SK-N-SH (cell line): Measurements from ENCODE around the gene DNTT. TPM values are rescaled to one million over a fixed set of nuclear protein-coding genes. Genes with fewer than 3 reads are reported as not detected.

Source experiments
- CTCF ChIA-PET: fragments of 300-600, 350-600 bp; formaldehyde crosslinking; extraction: SDS; loops from one replicate; lab custom pipeline; 2021; lab: Yijun Ruan, JAX
- POLR2A ChIA-PET: fragments of 350-600 bp; sonication (Branson Sonifier 250); formaldehyde crosslinking; extraction: SDS; loops from one replicate; lab custom pipeline; 2020; ENCODE audit warnings: antibody characterized with exemption, inconsistent platforms; lab: Yijun Ruan, JAX
- DNase-seq: peaks from one replicate; pipeline ENCODE4 v3.0.0; 2012
- H2AFZ ChIP-seq: fragments of 200-600 bp; sonication (generic); 2 replicates; pipeline ENCODE4 v1.8.1; 2016; ENCODE audit warnings: antibody characterized with exemption, mild to moderate bottlenecking, low read depth
- H3F3A ChIP-seq: fragments of 200-600 bp; sonication (generic); replicated peaks from 2 replicates; pipeline ENCODE3; 2016; ENCODE audit warnings: antibody characterized with exemption, mild to moderate bottlenecking; ENCODE audit not compliant: insufficient read depth
- H3K27ac ChIP-seq, 2 experiments: fragments of 200-500 bp in 1 of 2; fragments of 200-600 bp in 1 of 2; sonication (Bioruptor generic) in 1 of 2; sonication (generic), shearing (Covaris generic) in 1 of 2; 2 replicates each; pipeline versions ENCODE4 v1.5.1 to v1.6.1; 2014 to 2016; ENCODE audit warnings: low read depth in 2 of 2, inconsistent platforms in 1 of 2, low read length in 1 of 2, mild to moderate bottlenecking in 1 of 2, mixed read lengths in 1 of 2
- H3K27me3 ChIP-seq: fragments of 200-600 bp; sonication (generic), shearing (Covaris generic); 2 replicates; pipeline ENCODE4 v1.6.1; 2016; ENCODE audit warnings: mixed run types; ENCODE audit not compliant: insufficient read depth
- H3K36me3 ChIP-seq, 2 experiments: fragments of 200-500 bp in 1 of 2; fragments of 200-600 bp in 1 of 2; sonication (Bioruptor generic) in 1 of 2; sonication (generic) in 1 of 2; replicated peaks in 1 of 2; 2 replicates each; pipeline versions ENCODE3 to v1.5.1; 2014 to 2016; ENCODE audit warnings: low read length in 1 of 2, mild to moderate bottlenecking in 1 of 2; ENCODE audit not compliant: insufficient read depth in 2 of 2, control insufficient read depth in 1 of 2
- H3K4me1 ChIP-seq, 2 experiments: fragments of 200-500 bp in 1 of 2; fragments of 200-600 bp in 1 of 2; sonication (Bioruptor generic) in 1 of 2; sonication (generic), shearing (Covaris generic) in 1 of 2; 2 replicates each; pipeline versions ENCODE4 v1.5.1 to v1.6.1; 2014 to 2016; ENCODE audit warnings: low read depth in 1 of 2, low read length in 1 of 2, mixed run types in 1 of 2; ENCODE audit not compliant: insufficient read depth in 2 of 2, control insufficient read depth in 1 of 2
- H3K4me2 ChIP-seq: fragments of 200-600 bp; sonication (generic), shearing (Covaris generic); 2 replicates; pipeline ENCODE4 v1.6.1; 2017; ENCODE audit warnings: mixed run types
- H3K4me3 ChIP-seq, 2 experiments: fragments of 200-500 bp in 1 of 2; fragments of 200-600 bp in 1 of 2; sonication (Bioruptor generic) in 1 of 2; sonication (generic), shearing (Covaris generic) in 1 of 2; 2 replicates each; pipeline versions ENCODE4 v1.5.1 to v1.8.1; 2014 to 2016; ENCODE audit warnings: low read depth in 2 of 2, inconsistent platforms in 1 of 2, low read length in 1 of 2, mild to moderate bottlenecking in 1 of 2, mixed read lengths in 1 of 2, moderate library complexity in 1 of 2
- H3K79me2 ChIP-seq: fragments of 200-600 bp; sonication (generic); 2 replicates; pipeline ENCODE4 v1.8.1; 2017; ENCODE audit warnings: mild to moderate bottlenecking; ENCODE audit not compliant: insufficient read depth
- H3K9ac ChIP-seq: fragments of 200-600 bp; sonication (generic); 2 replicates; pipeline ENCODE4 v1.6.1; 2017; ENCODE audit warnings: mixed run types
- H3K9me2 ChIP-seq: fragments of 200-600 bp; sonication (generic); 2 replicates; pipeline ENCODE4 v1.6.1; 2017; ENCODE audit warnings: mixed run types
- H3K9me3 ChIP-seq: fragments of 200-600 bp; sonication (generic); 2 replicates; pipeline ENCODE4 v1.6.1; 2017; ENCODE audit warnings: mixed run types, mild to moderate bottlenecking, moderate library complexity
- H4K20me1 ChIP-seq: fragments of 200-600 bp; sonication (generic); 2 replicates; pipeline ENCODE4 v1.6.1; 2017; ENCODE audit warnings: mild to moderate bottlenecking, mixed run types; ENCODE audit not compliant: insufficient read depth
- CHD2 ChIP-seq: fragments of 150-350 bp; IDR thresholded peaks from 2 replicates; pipeline ENCODE4 v1.6.1; 2018; ENCODE audit warnings: low read length; ENCODE audit not compliant: partially characterized antibody
- CTCF ChIP-seq: fragments of 200-600 bp; sonication (generic); IDR thresholded peaks from 2 replicates; pipeline ENCODE4 v1.6.1; 2017; ENCODE audit warnings: antibody characterized with exemption, mild to moderate bottlenecking, moderate library complexity
- EP300 ChIP-seq, 2 experiments: IDR thresholded peaks; 2 replicates each; pipeline versions ENCODE4 v1.4.0 to v1.6.1; 2012; ENCODE audit warnings: borderline replicate concordance in 1 of 2, low read depth in 1 of 2, low read length in 1 of 2
- FOSL2 ChIP-seq: IDR thresholded peaks from 2 replicates; pipeline ENCODE4 v1.4.0; 2012; ENCODE audit warnings: low read depth, mild to moderate bottlenecking, moderate library complexity, borderline replicate concordance
- FOXJ3 ChIP-seq: sonication (generic); formaldehyde crosslinking; IDR thresholded peaks from 2 replicates; pipeline ENCODE4 v1.5.1; 2020; ENCODE audit warnings: mild to moderate bottlenecking, missing genetic modification reagents
- GATA2 ChIP-seq: sonication (generic); formaldehyde crosslinking; IDR thresholded peaks from 2 replicates; pipeline ENCODE4 v1.5.0; 2020; ENCODE audit warnings: mild to moderate bottlenecking, missing genetic modification reagents
- MEF2A ChIP-seq: IDR thresholded peaks from 2 replicates; pipeline ENCODE4 v1.4.0; 2012; ENCODE audit warnings: low read depth, borderline replicate concordance
- NRF1 ChIP-seq: IDR thresholded peaks from 2 replicates; pipeline ENCODE4 v1.6.1; 2012; ENCODE audit warnings: low read depth, mild to moderate bottlenecking, low read length
- PBX3 ChIP-seq: IDR thresholded peaks from 2 replicates; pipeline ENCODE4; 2012
- POLR2AphosphoS5 ChIP-seq: IDR thresholded peaks from 2 replicates; pipeline ENCODE4 v1.6.1; 2012; ENCODE audit warnings: low read depth, low read length
- RFX5 ChIP-seq: IDR thresholded peaks from 2 replicates; pipeline ENCODE4 v1.6.1; 2012; ENCODE audit warnings: mild to moderate bottlenecking, improper control_type of control experiment, low read length
- SIN3A ChIP-seq: IDR thresholded peaks from 2 replicates; pipeline ENCODE4 v1.6.1; 2012; ENCODE audit warnings: low read depth, mild to moderate bottlenecking, low read length, moderate library complexity, borderline replicate concordance
- SMC3 ChIP-seq: IDR thresholded peaks from 2 replicates; pipeline ENCODE4 v1.6.1; 2012; ENCODE audit warnings: low read depth, low read length, improper control_type of control experiment
- TAF1 ChIP-seq: IDR thresholded peaks from 2 replicates; pipeline ENCODE4 v1.6.1; 2012; ENCODE audit warnings: low read depth, mild to moderate bottlenecking, low read length, moderate library complexity, borderline replicate concordance
- TEAD4 ChIP-seq: IDR thresholded peaks from 2 replicates; pipeline ENCODE4 v1.4.0; 2012; ENCODE audit warnings: mild to moderate bottlenecking, borderline replicate concordance; ENCODE audit not compliant: insufficient read depth
- USF1 ChIP-seq: IDR thresholded peaks from 2 replicates; pipeline ENCODE4 v1.4.0; 2012; ENCODE audit warnings: low read depth, borderline replicate concordance
- WGBS: methylation state at CpG from one replicate; pipeline ENCODE4 v1.1.6; 2017; ENCODE audit warnings: low lambda C conversion rate; 5-methylcytosine and 5-hydroxymethylcytosine counted together
- polyA plus RNA-seq, 3 experiments: library from polyadenylated mRNA; depleted of rRNA; stranded (reverse); fragments of >200 nt; gene quantifications; 2 replicates each; pipeline ENCODE4 v1.2.3, GENCODE V29; 2012
- TF ChIP-seq, protein P1 (sequence below): IDR thresholded peaks from 2 replicates; pipeline ENCODE4 v1.4.0; 2012; ENCODE audit warnings: low read depth, borderline replicate concordance
- TF ChIP-seq, protein P2 (sequence below): fragments of 150-350 bp; IDR thresholded peaks from 2 replicates; pipeline ENCODE4 v1.6.1; 2016; ENCODE audit warnings: mild to moderate bottlenecking, low read depth, low read length

The DNTT gene
- polyA plus RNA-seq, 1 of the 3 experiments (the other 2 are of a cell fraction) = not detected

DNA sequence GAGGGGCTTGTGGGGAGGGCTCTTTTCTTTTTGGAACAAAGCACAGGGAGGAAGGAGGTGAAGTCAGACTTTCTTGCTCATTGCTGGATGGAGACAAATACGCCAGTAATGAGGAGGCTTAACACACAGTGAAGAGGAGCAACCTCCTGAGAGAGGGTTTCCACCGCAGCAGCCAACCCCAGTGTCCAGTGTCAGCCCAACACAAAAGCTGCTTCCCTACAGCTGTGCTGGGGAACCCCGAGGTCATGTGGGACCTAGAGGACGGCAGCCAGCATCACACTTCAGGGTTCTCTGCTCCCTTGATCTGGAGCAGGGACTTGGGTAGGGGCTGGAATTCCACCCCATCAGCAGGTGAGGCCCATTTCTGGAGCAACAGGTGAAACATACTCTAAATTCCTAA lies 40.6 kb upstream of the DNTT start (continued):
- TF ChIP-seq NRF1 (no peak), FOXJ3 (CRISPR knock-in tag) (no peak), FOSL2 (no peak), CTCF (no peak)
- TF ChIP-seq, protein P1, sequence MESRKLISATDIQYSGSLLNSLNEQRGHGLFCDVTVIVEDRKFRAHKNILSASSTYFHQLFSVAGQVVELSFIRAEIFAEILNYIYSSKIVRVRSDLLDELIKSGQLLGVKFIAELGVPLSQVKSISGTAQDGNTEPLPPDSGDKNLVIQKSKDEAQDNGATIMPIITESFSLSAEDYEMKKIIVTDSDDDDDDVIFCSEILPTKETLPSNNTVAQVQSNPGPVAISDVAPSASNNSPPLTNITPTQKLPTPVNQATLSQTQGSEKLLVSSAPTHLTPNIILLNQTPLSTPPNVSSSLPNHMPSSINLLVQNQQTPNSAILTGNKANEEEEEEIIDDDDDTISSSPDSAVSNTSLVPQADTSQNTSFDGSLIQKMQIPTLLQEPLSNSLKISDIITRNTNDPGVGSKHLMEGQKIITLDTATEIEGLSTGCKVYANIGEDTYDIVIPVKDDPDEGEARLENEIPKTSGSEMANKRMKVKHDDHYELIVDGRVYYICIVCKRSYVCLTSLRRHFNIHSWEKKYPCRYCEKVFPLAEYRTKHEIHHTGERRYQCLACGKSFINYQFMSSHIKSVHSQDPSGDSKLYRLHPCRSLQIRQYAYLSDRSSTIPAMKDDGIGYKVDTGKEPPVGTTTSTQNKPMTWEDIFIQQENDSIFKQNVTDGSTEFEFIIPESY = no peak

DNA sequence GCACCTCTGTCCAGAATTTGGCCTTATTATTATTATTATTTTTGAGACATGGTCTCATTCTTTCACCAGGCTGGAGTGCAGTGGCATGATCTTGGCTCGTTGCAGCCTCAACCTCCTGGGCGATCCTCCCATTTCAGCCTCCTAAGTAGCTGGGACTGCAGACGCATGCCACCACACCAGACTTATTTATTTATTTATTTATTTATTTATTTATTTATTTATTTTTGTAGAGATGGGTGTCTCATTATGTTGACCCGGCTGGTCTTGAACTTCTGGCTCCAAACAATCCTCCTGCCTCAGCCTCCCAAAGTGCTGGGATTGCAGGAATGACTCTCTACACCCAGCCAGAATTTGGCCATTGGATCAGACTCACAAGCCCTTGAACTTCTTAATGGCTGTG lies 39.3 kb upstream of the DNTT start:
- no peak overlapping the region for H2AFZ ChIP-seq
- DNase-seq = no peak
- H3K27me3 ChIP-seq = peaks cover 1% of the 10 kb centered on the region; the same call in 1 of the 2 replicates
- ChIA-PET POLR2A (no interaction called here), CTCF (interaction anchor here (0.6 kb wide), 1 partner anchor 12 kb away, joined by 3 read pairs; no protein-coding TSS in a partner anchor)
- no peaks in the 10 kb centered on the region for H4K20me1 ChIP-seq
- H3K4me2 ChIP-seq = no peak overlapping the region
- H3K79me2 ChIP-seq = no peaks in the 10 kb centered on the region
- no peaks in the 10 kb centered on the region for H3F3A ChIP-seq
- no peak overlapping the region for H3K4me3 ChIP-seq
- 52% methylated on average over 4 of the region's 4 CpGs for whole genome bisulfite sequencing
- no peak overlapping the region for H3K9ac ChIP-seq
- TF ChIP-seq EP300 (IDR thresholded peaks at IDR 0.05; ENCODE audit: borderline replicate concordance in 1 of 2, low read depth in 1 of 2, low read length in 1 of 2) (no peak), SMC3 (no peak), FOSL2 (no peak), CHD2 (no peak), POLR2AphosphoS5 (no peak), GATA2 (no peak), TAF1 (no peak), FOXJ3 (CRISPR knock-in tag) (no peak), MEF2A (no peak), PBX3 (no peak), CTCF (no peak), SIN3A (no peak), USF1 (no peak), TEAD4 (no peak), RFX5 (no peak)
- TF ChIP-seq, protein P2, sequence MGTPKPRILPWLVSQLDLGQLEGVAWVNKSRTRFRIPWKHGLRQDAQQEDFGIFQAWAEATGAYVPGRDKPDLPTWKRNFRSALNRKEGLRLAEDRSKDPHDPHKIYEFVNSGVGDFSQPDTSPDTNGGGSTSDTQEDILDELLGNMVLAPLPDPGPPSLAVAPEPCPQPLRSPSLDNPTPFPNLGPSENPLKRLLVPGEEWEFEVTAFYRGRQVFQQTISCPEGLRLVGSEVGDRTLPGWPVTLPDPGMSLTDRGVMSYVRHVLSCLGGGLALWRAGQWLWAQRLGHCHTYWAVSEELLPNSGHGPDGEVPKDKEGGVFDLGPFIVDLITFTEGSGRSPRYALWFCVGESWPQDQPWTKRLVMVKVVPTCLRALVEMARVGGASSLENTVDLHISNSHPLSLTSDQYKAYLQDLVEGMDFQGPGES = no peak
- H3K4me1 ChIP-seq = no peaks in the 10 kb centered on the region
- H3K9me3 ChIP-seq = no peaks in the 10 kb centered on the region
- no peak overlapping the region for H3K27ac ChIP-seq
- H3K36me3 ChIP-seq = no peaks in the 10 kb centered on the region
- H3K9me2 ChIP-seq = no peaks in the 10 kb centered on the region
